ENCODE measurements around the gene ABI3.

Gene ABI3

DNA sequence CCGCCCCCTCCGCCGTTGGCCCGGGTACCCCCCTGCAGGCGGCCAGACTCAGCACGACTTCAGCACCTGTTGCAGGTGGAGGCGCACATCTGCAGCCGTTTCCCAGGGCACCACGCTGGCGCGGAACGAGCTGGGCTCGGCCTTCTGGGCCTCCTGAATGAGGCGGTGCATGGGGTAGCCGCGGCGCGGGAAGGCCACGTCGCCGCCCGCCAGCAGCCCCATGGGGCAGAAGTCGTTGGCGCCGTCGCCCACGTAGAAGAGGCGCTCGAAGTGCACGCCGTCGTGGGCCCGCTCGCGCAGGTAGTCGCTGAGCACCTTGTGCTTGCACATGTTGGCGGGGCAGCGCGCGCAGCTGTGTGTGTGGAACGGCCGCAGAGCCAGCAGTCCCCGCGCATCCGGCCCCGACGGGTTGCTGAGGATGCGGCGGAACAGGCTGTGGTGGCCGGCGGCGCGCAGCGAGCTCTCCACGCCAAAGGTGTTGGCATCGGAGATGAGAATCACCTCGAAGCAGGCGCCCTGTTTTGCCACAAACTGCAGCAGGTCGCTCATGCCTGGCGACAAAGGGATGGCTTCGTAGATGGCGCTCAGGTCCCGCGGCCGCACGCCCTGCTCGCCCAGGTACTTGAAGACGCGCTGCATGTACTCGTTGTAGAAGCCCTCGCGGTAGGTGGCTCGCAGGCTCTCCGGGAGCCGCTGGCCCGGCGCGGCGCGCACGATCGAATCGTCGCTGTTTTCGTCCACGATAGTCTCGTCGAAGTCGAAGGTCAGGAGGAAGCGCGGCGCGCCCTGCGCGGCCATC is 13.9 kb downstream of the ABI3 start:
- H3K4me3 ChIP-seq (ENCODE audit: low read depth, low read length): peak overlapping the region; percentile 37

DNA sequence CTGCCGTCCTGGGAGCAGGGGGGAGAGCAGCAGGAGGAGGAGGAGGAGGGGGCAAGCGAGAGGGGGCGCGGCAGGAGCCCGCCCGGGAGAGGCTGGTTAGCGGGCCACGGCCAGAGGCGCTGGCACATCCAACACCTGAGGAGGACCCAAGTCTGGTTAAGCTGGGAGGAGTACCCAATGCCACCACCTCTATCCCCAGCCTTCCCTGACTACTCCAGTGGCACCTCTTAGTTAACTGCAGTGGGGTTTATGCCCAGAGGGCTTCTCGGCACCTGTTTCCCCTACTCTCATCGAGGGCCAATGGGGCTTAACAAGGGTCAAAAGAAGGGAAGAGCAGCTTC is 14.5 kb downstream of the ABI3 start:
- H3K4me3 ChIP-seq (ENCODE audit: low read depth, low read length): peak overlapping the region; percentile 37

DNA sequence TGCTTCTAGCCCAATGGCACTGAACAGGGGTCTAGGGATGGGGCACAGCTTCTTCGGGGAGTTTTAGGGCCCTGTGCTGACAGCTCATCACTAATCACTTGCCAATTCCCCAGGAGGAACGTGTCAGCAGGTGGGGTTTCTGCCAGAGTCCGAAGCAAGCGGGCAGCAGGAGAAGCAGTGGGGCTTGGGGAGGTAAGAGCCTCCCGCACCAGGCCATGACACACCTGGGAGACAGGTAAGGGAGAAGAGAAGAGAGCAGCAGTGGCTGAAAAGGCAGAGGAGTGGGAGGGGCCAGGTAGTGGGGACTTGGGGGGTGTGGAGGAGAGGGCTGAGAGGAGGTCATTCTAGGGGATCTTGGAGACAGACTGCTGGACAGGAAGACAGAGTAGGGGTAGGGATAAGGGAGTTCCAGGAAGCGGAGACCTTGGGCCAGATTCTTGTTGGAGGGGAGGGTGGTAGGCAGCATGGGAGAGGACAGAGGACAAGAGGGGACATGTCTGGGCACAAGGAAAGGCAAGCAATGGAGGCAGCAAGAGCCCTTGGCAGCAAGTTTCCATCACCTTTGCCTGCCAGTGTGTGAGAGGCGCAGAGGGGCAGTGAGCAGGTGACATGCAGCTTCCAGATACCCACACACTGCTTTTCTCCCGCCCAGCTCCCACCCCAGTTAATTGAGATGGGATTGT is 15.2 kb downstream of the ABI3 start:
- H3K4me3 ChIP-seq (ENCODE audit: low read depth, low read length): no peak overlapping the region

DNA sequence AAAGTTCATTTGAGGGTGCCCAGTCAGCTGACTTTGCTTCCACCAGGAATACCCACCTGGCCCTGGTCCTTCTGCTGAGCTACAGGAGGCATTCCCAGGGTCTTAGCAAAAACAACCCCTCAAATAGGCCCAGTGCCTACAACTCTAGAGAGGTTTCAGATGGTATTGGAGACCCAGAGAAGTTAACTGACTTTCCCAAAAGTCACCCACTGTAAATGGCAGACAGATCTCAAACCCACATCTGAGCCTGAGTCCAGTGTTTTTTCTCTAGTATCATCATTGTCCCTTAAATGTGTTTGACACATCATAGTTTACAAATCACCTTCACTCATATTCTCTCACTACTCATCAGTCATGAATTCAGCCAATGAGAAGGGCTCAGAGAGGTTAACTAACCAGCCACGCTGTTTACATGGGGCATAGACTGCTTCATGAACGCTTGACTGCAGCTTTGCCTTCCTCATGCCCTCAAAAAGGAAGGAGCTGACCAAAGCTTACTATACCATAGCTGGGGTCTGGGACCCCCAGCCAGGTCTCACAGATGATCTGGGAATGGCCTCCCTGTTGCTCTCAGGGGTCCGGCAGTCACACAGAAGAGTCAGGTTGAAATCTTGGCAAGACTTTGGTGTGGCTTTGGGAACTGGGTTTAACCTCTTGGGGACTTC is 16.4 kb downstream of the ABI3 start:
- no peak overlapping the region for H3K4me3 ChIP-seq (ENCODE audit: low read depth, low read length)

DNA sequence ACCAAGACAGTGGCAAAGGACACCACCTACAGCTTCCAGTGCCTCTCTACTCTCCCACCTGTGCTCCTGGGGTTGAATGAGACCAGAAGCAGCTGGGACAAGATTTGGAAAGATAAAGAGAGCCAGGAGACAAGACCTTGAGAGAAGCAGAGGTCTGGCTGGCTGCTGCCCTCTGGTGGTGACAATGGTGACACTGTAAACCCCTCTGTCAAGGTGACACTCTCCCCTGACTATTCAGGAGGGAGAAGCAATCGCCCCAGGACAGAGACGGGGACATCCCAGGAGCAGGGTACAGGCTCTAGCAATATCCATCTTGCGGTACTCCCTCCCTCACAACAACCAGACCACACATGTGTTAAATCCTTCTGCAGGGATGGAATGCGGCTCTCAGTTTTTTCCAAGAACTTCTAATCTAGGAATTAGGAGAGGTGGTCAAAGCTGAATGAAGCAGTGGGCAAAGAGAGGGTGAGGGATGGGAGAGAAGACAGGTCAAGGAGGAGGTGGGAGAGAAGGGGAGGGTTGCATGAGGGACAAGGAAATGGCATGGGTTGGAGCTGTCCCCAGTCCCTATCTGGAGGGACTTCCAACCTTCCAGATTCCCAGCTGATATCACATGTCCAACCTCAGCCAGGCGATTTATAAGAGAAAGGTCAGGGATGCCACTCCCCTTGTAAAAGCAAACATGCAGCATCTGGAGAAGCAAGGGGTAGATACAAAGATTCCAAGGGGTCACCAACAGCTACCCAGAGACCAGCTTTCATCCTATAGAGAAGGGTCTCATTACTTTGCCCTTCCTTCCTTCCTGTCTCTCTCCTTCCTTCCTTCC is 17.1 kb downstream of the ABI3 start:
- H3K4me3 ChIP-seq (ENCODE audit: low read depth, low read length): no peak overlapping the region

DNA sequence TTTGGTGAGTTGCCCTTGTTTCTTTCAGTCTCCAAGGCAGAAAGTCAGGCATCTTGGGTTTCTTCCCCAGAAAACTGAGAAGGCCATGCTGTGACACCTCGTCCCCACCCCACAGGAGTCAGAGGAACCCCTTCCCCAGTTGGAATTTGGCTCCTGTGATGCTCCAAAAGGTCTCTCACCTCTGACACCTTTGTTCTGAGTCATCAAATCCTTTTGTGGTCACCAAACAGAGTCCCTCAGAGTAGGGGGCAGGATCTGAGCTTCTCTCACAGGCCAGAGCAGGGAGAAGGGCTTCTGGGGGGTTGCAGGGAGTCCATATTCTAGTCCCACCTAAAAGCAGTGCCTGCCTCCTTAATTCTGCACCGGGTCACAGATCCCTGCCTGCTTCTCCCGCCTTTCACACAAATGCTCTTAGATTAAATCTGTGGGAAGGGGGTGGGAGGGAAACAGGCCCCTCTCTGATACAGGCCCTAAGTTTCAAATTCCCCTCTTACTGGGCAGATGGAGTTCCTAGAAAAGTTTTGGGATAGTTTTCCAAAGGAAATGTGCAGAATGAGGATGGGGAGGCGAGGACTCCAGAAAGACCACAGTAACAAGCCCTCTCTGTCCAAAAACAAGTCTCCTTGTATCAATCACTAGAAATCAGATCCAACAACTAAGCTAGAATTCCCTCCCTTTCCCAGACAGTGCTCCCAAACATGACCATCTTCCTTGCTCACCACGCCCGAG is 18.7 kb downstream of the ABI3 start:
- no peak overlapping the region for H3K4me3 ChIP-seq (ENCODE audit: low read depth, low read length)

DNA sequence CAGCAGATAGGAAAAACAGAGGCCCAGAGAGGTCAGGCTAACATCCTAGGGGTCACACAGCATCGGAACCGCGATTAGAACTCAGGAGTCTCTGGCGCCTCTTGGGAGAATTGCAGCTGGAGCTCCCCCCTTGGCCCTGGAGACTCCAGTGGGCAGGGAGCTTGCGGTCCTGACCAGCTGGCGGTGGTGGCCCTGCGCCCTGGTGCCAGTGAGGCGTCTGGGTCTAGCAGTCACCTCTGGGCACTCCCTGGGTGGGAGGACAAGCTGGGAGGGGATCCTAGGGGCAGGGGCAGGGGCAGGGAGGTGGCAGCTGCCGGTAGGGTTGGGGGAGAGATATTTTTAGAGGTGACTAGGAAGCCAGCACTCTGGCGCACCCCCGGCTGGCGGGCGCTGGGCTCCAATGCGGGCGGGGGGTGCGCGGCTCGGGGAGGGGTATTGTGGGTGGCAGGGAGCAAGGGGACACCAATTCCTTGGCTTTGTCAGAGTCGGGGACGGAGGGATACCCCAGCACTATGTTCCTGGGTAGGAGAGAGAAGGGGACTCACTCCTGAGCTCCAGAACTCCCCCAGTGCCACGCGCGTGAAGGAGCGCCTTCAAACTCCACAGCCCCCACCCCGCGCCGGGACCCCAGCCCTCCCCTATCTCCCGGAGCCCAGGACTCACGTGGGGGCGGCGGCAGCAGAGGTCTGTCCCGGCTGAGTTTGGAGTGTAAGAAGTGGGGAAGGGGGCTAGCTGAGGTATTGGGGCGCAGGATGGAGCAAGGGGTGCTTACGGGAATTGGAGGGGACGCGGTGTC is 19.5 kb downstream of the ABI3 start:
- H3K4me3 ChIP-seq (ENCODE audit: low read depth, low read length): peak overlapping the region; percentile 78

DNA sequence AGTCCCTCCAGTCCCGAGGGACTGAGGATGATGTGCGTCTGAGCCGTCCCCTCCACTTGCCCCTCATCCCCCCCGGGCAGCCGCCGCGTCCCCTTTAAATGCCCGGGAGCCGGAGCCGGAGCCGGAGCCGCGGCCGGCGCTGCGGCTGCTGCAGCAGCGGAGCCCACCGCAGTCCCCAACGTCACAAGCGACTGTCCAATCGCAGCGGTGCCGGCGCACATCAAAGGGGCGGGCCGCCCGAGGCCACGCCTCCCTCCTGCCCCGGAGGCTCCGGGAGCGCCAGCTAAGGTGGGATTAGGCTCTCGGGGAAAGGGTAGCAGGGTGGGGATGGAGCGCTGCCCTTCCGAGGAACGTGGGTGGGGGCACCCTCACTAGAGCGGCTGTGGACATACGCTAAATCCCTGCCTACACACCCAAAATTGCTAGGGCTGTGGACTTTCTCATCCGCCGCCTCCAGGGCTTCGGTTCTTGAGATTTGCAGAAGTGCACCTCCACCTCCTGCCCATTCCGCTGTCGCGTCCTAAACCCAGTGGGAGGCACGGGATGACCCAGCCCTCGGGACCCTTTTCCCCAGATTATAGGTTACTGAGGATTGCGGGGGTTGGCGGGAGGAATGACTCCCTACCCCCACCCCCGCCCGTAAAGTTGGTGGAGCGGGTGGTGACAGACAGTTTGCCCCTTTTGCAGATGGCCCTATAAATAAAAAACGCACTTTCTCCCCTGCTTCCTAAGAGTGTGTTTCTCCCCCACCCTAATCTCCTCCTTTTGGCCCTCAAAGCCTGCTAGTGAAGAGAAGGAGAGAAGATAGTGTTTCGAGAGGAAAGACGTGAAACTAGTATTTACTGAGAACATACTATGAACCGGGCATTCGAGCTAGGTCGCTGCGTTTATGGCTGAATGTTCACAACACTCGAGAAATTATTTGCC is 20.4 kb downstream of the ABI3 start, which contains the start of gene PHOSPHO1:
Gene PHOSPHO1, minus strand, starts transcription at position 152 of the 927 bp plus-strand sequence. CDS start 4,096 bp downstream, outside the sequence.
- peak within 1 kb of the TSS; percentile 78 for H3K4me3 ChIP-seq (ENCODE audit: low read depth, low read length)

DNA sequence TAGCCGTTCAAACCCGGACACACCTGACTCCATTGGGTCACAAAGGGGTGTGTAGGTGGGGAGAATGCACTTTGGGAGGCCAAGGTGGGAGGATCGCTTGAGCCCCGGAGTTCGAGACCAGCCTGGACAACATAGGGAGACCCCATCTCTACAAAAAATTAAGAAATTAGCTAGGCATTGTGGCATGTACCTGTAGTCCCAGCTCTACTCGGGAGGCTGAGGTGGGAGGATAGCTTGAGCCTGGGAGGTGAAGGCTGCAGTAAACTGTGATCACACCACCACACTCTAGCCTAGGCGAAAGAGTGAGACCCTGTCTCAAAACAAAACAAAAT is 21.0 kb downstream of the ABI3 start:
- H3K4me3 ChIP-seq (ENCODE audit: low read depth, low read length): no peak overlapping the region

DNA sequence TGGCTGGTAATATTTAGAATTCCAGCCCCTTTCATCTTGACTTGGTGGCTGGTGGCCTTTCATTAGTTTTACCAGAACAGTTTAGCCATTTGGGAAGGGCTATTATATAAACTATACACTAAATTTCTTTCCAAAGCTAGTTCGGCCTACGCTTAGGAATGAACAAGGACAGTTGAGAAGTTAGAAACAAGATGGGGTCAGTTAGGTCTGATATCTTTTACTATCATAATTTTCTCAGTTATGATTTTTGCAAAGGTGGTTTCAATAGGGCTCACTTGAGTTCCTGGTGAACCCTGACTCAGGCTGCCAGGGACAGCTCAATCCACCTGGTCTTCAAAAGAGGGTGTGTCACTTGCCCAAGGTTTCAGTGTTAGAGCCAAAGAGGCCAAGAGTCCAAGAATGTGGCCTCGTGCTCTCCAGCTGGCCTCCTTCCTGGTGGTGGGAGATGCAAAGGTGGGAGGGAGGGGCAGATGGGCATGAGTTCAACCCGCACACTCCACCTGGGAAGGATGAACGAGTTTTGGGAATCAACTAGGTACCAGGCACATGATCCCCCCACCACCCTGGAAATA is 24.1 kb downstream of the ABI3 start:
- no peak overlapping the region for H3K4me3 ChIP-seq (ENCODE audit: low read depth, low read length)

DNA sequence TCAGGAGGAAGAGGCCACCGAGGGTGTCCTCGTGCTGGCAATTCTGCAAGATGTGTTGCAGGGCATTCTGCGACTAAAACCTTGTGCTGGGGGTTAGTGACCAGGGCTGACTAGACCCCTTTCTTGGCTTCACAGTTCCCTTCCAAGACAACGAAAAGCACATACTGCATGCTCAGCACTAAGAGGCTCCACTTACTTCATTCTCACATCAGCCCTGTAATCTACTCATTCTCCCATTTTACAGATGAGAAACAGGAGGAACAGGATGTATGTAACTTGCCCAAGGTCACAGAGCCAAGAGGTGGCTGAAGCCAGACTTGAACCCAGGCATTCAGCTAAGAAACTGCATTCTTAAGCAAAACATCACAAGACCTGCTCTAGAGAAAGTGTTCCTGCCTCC is 25.4 kb downstream of the ABI3 start:
- H3K4me3 ChIP-seq (ENCODE audit: low read depth, low read length): no peak overlapping the region

DNA sequence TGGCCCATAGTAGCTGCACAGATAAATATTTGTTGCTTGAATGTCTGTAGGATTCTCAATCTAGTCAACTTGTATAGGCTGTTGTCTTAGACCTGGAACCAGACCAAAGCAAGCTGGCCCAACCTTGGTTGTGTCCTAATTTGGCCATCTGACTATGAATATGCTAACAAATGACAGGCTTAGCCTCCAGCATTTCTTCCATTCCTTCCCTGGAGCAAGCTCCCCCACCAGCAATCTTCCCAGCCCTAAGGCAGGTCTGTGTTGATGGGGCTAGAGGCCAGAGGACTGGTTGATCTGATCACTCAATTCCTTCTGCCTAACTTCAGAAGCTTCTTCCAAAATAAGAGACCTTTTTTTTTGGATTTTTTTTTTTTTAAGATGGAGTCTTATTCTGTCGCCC is 29.5 kb downstream of the ABI3 start:
- no peak overlapping the region for H3K4me3 ChIP-seq (ENCODE audit: low read depth, low read length)

DNA sequence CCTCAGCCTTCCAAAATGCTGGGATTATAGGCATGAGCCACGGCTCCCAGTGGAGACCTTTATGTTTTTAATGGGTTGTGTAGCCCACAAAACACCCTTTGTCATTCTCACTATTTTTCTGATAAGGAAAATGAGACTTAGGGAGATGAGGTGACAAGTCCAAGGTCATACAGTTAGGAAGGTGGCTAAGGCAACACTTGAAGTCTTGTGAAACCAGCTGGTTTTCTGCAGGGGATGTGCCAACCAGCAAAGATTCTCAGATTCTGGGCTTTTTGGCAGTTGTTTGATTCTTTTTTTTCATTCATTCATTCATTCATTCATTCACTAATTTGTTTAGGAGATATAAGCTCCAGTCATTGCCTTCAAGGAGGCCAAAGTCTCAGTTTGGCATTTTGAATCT is 30.1 kb downstream of the ABI3 start:
- no peak overlapping the region for H3K4me3 ChIP-seq (ENCODE audit: low read depth, low read length)

DNA sequence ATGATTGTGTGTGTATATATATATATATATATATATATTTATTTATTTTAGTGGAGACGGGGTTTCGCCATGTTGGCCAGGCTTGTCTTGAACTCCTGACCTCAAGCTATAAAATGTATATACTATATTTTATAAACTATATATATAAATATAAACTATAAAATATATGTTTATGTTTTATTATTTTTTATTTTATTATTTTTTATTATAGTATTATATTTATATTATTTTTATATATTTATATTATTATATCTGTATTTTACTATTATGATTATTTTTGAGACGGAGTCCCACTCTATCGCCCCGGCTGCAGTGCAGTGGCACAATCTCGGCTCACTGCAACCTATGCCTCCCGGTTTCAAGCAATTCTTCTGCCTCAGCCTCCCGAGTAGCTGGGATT is 30.5 kb downstream of the ABI3 start:
- no peak overlapping the region for H3K4me3 ChIP-seq (ENCODE audit: low read depth, low read length)

DNA sequence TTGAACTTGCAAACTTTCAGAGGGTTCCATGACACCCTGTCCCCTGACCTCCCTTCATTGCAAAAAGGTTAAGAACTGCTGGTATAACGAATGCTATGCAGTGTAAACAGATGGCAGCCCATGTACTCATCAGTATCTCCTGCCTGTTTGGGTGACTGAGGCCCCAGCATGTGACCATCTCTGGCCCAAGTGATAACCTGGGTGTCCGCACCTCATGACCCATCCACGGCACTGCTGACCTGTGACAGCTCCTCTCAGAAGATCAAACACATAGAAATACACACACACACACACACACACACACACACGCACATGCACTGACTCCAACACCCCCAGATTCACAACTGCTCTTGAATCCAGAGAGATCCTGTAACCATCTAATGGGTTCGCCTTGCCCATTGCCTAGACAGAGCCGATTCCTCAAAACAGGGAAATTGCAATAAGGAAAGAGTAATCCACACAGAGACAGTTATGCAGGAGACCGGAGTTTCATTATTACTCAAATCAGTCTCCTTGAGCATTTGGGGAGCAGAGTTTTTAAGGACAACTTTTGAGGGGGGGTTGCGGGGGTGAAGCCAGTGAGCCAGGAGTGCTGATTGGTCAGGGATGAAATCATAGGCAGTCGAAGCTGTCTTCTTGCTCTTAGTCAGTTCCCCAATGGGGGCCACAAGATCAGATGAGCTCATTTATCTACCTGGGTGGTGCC is 31.3 kb downstream of the ABI3 start:
- no peak overlapping the region for H3K4me3 ChIP-seq (ENCODE audit: low read depth, low read length)

DNA sequence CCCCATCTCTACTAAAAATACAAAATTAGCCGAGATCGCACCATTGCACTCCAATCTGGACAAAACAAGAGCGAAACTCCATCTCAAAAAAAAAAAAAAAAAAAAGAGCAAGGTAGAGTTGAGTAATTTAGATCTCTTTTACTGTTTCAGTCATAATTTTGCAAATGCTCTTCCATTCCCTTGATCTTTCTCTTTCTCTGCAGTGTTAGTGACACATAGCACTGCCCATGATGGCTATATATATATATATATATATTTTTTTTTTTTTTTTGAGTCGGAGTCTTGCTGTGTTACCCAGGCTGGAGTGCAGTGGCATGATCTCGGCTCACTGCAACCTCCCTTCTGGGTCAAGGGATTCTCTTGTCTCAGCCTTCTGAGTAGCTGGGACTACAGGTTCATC is 32.3 kb downstream of the ABI3 start:
- H3K4me3 ChIP-seq (ENCODE audit: low read depth, low read length): no peak overlapping the region

DNA sequence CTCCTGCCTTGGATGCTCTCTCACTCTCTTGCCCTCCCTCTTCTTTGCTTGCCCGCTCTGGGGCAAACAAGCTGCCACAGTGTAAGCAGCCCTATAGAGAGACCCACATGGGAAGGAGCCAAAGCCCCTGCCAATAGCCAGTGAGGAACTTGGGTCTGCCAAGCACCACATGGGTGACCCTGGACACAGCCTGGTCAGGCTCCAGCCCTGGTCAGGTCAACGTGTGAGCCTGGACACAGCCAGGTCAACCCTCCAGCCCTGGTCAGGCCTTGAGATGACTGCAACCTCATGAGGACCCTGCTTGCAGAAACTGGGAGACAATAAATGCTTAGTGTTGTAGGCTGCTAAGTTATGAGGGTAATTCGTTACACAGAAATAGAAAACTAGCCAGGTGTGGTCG is 34.3 kb downstream of the ABI3 start:
- no peak overlapping the region for H3K4me3 ChIP-seq (ENCODE audit: low read depth, low read length)

DNA sequence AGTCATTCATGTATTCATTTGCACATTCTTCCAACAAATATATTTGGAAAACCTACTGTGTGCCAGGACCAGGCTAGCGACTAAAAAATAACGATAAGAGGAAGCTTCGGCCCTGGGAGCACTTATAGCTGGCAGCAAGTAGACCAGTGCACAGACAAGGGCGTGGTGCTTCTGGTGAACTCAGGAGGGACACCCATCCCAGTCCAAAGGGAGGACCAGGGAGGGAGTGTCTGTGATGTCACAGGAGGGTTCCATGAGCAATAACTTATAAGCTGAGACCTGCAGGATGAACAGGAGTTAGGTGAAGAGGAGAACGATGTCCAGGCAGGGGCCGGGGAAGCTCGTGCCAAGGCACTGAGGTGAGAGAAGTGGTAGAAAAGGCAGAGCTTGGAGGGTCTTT is 37.4 kb downstream of the ABI3 start:
- no peak overlapping the region for H3K4me3 ChIP-seq (ENCODE audit: low read depth, low read length)

Data from iPS-11a (cell line).